Retina (tissue), 1 donor: Measurements from ENCODE around the gene RLBP1.
"Not testable (repeated sequence)": the region's sequence is repeated elsewhere in the genome, so short reads cannot be mapped to it uniquely, and the experiment has no call there.

Experiments
- DNase-seq: peaks from one replicate; pipeline ENCODE4 v3.0.0-alpha.2; 2016

RLBP1 gene

DNA sequence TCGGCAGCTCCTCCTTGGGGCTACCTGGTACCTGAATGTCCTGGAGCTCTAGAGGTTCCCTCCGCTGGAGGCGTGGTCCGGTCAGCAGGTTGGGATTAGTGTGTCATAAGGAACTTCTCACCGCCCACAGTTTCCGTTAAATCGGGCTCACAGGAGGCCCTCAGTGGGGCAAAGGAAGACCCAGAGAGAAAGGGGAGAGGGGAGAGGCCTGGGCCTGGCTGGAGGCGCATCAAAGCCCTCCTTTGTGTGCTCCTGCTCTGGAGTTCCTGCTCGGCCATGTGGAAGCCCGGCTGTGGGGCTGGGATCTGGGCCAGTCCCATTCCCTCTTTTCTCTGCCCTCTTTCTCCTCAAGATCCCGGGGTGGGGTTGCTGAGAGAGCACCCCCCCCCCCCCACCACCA is at the start of gene RLBP1:
TSS of gene RLBP1 (minus strand) at position 37 of the 400 bp plus-strand sequence. CDS start 2,604 bp downstream, outside the sequence.
- DNase-seq: peak; percentile 76

GRCh38 chr15:89250142-89250541 is 28.8 kb upstream of the RLBP1 start:
- not testable (repeated sequence) for DNase-seq

DNA sequence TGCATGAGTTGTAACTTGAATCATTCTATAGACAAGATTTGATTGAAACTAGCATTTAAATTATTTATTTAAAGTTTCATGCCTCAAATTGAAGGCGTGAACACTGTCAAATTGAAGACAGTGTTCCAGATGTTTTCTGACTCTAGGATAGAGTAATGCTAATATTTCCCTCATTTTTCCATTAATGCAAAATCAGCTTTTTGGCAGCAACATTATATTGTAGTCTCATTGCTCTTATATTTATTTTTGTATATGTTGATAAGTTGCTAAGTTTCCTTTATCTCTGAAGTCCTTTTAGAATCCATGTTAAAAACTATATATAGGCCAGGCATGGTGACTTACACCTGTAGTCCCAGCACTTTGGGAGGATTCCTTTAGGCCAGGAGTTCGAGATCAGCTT is 27.2 kb upstream of the RLBP1 start:
- no peak for DNase-seq

GRCh38 chr15:89247446-89247845 is 26.1 kb upstream of the RLBP1 start:
- no peak for DNase-seq

DNA sequence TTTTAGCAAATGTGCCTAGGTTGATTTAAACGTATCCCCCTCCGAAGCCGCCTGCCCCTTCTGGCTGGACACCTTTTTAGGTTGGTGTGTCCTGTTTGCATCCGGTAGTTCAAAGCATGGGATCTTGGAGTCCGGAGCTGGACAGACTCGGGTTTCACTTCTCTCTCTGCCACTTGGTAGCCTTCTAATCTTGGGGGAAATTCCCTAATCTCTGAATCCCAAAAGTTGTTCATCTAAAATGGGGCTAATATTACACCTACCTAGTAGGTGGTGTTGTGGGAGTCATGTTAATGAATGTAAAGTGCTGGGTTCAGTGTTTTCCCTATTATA is 23.2 kb upstream of the RLBP1 start:
- no peak for DNase-seq

DNA sequence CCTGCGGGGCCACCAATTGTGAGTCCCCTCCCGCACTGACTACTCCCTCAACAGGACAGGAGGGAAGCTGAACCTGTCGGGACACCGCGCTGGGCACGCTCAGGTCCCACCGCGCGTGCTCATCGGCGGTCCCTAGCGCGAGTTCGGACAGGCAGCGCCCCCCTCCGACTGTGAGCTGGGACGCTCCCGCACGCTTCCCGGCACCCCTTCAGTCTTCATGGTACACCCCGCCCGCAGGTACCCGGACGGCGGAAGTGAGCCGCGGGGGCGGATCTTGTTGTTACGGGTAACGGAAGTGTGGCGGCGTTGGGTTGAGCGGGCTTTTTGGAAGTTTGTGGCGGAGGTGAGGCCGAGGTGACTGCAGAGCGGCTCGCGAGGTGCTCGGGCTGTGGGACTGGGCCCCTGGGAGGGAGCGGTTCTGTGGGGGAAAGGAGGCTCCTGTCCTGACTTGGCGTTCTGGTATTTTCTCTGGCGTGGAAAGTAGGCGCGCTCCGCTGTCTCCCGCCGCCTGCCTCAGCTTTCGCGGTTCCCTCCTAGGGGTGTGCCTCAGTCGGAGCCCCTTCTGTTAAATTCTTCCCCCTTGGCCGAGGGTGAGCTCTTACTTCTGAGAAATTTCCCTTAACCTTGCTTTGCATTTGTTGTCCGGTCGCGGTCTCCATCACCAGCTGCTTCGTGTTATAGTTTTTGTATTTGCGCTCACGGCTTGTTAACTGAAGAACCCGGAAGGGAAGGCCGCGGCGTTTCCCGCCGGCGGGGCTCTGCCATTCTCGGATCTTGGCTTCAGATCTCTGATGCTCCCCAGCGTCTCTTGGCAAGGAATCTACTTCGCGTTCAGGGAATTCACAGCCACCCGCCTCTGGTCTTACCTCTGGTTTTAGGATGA is 22.6 kb upstream of the RLBP1 start, which contains the start of gene FANCI:
TSS of gene FANCI (plus strand) at position 289 of the 883 bp plus-strand sequence. CDS start 3,669 bp downstream, outside the sequence.
- peak; percentile 98 for DNase-seq

DNA sequence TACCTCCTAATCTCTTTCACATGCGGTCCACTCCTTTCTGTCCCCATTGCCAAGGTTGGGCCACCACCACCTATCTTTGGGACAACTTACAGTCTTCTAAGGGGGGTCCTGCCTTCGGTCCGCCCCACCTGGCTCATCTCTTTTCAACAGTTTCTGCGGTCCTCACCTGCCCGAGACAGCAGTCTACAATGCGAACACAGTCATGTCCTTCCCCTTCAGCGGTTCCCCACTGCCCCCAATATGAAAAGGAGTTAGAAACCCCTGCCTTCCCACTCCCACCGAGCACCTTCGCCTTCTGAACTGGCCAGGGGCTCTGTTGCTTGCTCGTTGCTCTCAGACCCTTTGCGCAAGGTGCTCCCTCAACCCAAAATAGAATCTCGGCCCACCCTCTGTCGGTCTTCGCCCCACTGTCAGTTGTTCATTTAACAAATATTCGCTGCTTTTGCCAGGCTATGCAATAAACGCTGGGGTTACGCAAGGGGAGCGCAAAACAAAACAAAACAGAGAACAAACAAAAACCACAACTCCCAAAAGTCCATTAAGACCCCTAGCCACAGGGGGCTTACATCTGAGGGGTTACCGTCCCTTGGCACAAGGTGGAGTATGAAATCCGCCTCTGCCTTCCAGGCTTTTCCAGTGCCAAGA is 21.8 kb upstream of the RLBP1 start:
- DNase-seq: no peak

DNA sequence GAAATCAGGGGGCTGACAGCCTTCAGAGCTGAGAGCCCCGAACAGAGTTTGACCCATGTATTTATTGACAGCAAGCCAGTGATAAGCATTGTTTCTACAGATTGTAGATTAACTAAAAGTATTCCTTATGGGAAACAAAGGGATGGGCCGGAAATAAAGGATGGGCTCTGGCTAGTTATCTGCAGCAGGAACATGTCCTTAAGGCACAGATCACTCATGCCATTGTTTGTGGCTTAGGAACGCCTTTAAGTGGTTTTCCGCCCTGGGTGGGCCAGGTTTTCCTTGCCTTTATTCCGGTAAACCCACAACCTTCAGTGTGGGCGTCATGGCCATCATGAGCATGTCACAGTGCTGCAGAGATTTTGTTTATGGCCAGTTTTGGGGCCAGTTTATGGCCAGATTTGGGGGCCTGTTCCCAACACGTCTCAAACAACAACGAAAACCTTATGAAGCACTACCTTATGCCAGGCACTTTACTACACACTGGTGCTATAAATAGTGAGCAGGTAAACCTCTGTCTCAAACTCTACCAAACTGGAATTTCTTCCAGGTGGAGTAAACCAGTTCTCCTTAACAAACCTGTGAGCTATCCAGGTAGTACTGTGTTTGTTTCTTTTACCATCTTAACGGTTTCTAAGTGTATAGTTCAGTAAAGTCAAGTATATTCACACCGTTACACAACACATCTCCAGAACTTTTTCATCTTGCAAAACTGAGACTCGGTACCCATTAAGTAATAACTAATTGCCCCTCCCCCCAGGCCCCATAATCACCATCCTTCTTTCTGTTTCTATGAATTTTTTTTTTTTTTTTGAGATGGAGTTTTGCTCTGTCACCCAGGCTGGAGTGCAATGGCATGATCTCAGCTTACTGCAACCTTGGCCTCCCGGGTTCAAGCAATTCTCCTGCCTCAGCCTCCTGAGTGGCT is 18.8 kb upstream of the RLBP1 start:
- DNase-seq: not testable (repeated sequence)

DNA sequence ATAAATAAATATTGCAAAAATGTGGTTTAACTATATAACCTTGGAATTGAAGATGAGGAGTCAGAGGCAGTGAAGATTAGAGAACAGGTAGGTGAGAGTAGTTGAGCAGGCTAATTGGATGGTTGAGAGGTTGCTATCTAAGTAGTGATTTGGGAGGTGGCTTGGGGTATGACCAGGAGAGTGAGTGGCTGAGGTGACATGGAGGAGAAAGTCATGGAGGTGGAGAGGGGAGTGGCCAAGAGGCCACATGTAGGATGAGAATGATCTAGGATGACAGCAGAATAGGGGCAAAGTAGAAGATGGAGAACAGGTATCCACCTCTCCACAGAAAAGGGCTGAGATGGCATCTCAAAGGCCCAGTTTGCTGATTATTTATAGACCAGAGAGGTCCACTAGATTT is 10.5 kb upstream of the RLBP1 start:
- DNase-seq: no peak

GRCh38 chr15:89230277-89230676 is 8.9 kb upstream of the RLBP1 start:
- no peak for DNase-seq

GRCh38 chr15:89227425-89227824 is 6.0 kb upstream of the RLBP1 start:
- no peak for DNase-seq

DNA sequence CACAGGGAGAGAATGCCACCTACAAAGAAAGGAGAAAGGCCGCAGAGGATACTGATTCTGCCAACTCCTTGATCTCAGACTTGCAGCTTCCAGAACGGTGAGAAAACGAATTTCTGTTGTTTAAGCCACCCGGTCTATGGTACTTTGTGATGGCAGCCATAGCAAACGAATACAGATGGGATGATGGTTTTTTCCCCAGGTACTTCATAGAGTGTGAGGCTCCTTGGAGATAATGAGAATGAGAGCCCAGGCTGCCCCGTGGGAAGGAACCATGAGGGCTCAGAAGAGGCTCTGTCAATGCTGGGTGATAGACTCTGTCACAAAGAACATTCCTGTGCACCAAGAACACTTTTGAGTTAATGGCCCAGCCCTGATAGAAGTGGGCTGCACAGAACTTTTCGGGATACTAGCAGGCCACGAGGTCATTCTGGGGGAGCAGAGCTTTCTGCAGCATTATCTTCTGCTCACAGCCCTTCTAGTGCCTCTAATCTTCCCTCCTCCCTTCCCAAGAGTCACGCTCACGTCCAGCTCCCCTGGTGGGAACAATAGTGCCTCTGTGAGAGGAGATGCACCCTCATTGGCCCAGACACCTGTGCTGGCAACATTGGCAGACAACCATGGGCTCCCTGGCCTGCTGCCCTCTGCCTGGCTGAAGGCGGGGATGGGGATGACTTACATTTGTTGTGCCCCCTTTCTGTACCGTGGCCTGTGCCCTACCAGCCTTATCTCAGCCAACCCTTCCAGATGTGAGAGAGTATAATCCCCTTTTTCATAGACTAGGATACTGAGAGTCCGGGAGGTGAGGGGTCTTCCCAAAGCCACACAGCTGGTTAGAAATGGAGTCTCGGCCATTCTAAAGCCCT is 5.2 kb upstream of the RLBP1 start:
- DNase-seq: no peak

GRCh38 chr15:89225588-89225987 is 4.2 kb upstream of the RLBP1 start:
- DNase-seq: no peak

GRCh38 chr15:89218531-89218930 is 2.8 kb downstream of the RLBP1 start:
- no peak for DNase-seq

GRCh38 chr15:89217686-89218376 is 3.5 kb downstream of the RLBP1 start:
- DNase-seq: no peak

- DNase-seq: no peak
Observed at GRCh38 chr15:89217031-89217430, 4.3 kb downstream of the RLBP1 start.

DNA sequence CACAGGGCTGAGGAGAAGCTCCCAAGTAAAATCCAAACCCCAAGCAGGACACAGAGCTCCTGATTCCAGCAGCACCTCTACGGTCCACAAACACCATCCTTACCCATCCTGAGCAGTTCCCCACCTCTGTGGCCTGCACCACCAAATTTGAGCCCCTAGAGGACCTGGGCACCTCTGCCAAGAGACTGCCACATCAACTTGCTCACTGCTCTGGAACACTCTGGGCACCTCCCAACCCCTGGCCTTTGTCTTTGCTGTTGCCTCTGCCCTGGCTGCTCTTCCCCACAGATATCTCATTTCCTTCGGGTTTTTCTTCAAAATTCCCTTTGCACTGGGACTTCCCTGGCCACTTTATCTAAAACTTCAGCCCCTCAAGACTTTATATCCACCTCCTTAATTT is 5.8 kb downstream of the RLBP1 start:
- DNase-seq: no peak

DNA sequence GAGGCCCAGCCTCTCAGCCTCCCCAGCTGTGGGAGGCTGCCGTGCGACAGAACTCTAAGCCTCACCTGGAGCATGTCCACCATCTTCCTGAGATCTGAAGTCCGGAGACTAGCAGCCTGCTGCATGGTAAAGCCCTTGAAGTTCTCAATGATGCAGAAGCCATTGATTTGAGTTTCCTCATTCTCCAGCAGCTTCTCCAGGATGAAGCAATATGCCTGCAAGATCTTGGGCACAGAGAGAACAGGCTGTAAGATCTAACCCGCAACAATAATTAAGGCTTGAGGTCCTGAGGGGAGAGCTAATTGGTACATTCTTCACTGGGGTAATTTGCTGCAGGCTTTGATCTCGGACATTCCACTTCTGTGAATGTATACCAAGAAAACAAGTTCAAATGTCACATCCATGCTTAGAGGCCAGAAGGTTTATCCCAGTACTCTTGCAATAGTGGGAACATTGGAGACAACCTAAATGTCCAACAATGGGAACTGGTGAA is 9.7 kb downstream of the RLBP1 start:
- no peak for DNase-seq

DNA sequence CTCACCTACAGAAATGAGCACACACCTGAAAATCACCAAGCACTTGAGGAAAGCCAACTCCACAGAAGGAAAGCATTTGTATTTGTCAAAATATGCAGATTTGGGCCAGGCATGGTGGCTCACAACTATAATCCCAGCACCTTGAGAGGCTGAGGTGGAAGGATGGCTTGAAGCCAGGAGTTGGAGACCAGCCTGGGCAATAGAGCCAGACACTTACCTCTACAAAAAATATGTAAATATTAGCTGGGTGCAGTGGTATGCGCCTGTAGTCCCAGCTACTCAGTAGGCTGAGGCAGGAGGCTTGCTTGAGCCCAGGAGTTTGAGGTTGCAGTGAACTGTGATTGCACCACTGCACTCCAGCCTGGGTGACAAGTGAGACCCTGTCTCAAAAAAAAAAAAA is 12.3 kb downstream of the RLBP1 start:
- no peak for DNase-seq

DNA sequence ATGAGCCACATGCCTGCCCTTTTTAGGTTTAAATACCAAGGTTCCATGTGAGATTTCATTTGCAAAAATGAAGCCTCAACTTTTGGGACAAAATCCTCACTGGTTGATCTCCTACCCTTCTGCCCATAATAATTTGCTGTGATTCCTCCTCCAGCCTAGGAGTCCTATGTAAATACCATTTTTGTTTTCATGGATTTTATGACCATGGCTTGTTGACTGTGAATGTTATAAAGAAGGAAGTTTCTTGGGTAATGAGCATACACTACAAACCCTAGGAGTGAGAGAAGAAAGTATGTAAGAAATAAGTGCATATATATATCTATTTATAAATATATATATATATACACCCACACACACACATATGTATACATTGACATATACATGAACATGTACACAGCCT is 13.1 kb downstream of the RLBP1 start:
- DNase-seq: no peak

GRCh38 chr15:89206908-89207331 is 14.5 kb downstream of the RLBP1 start:
- DNase-seq: peak; percentile 90
